ENCODE data around the gene PLCB4.
A peak's percentile ranks its signal among the peaks of the same experiment; 100 is the strongest.

The PLCB4 gene

DNA sequence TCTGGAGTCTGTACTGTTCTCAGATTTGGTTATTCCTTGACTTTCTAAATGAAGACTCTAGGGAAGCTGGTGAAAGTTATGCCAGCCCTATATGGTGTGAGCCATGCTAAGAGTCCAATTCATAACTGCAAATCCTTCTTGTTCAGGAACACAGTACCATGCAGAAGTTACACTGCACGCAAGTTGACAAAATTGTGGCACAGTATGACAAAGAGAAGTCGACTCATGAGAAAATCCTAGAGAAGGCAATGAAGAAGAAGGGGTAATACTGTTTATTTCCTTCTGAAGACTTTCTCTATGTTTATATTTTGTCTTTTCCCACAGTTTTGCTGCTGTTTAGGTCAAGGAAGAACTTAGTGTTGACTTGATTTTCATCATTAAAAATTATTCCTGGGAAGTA is 384.3 kb downstream of the PLCB4 start:
- DNase-seq (ENCODE audit: low read depth) = no peak

DNA sequence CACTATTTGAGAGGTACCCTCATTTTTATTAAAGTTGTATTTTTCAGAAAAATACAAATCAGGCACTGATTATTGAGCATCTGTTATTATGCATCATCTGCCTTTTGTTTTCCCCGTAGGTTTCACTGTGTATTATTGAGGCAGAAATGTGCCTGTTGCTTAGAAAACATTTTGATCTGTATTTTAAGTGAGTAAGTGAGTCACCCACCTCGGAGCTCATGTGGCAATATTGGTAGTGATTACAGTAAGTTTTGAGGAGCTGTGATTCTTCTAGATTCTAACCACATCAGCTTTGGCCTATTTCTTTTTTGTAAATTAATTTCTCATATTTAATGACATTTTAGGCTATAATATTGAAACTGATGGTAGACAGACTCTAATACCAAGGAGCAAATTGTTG is 385.9 kb downstream of the PLCB4 start:
- DNase-seq (ENCODE audit: low read depth) = no peak

DNA sequence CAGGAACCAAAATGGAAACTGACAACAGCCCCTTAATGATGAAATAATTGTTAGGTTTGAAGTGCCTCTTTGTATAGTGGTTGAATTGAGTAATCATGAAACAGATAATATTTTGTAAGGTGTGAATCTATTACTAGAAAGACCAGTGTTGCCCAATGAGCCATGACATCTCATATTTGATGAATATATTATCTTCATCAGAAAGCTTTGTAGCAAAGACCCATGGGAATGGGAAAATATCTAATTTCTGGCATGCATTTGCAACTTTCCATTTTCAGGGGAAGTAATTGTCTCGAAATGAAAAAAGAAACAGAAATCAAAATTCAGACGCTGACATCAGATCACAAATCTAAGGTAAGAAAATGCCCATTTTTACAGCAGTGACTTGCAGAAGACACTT is 388.2 kb downstream of the PLCB4 start:
- DNase-seq (ENCODE audit: low read depth) = no peak

DNA sequence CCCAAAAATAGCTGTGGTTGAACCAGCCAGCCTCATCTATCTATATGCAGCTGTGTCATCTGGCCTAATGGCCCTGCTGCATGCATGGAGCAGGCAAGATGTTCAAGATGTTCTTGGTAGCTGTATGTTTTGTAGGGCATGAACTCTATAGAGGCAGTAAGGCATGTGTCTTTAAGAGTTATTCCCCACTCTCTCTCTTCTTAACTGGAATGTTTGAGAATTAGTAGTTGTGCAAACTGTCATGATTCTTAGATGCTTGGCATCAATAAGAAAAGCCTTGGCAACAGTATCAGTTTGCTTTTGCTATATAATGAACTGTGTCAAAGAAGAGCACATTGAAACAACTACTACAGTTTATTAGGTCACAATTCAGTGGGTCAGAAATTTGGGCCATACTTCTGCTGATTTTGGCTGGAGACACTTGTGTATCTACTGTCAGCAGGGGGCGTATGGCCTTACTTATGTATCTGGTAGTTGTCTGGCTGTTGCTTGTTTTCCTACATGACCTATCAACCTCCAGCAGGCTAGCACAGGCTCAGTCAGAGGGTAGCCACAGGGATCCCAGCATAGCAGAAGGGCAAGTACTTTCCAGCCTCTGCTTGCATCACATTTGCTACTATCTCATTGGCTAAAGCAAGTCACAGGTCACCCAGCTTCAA is 389.4 kb downstream of the PLCB4 start:
- DNase-seq (ENCODE audit: low read depth) = no peak

DNA sequence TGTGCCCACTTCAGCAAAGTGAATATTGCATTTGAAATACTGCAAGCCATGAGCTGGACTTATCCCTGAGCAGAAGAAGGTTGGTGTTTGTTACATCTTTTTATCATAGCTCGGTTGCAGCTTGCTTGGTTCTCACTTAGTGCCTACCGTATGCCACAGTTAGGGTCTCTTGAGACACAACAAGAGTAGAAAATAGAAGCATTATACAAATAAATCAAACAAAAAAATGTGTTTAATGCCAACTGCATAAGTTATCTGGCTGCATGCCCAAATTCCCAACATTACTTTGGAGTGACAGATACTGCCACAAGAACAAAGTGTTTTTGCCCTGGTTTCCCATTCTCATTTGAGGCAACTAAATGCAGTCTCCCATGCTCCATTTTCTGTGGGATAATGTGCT is 391.6 kb downstream of the PLCB4 start:
- no peak for DNase-seq (ENCODE audit: low read depth)

DNA sequence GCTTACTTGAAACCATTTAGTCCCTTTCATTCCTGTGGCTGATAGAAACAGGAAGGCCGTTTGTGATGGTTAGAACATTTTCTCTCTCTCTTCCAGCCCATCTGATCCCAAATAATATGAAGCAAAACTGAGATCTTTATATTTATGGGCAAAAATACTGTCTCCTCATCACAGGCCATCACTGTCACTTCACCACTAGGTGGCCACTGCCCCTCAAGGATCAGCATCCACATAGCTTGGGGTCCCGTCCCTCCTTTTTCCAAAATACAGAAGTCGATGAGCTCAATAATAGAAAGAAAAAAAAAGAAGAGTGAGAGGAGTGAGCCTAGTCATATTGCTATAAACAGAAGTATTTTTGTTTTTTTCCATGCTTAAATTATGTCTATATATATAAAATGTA is 399.1 kb downstream of the PLCB4 start:
- no peak for DNase-seq (ENCODE audit: low read depth)

DNA sequence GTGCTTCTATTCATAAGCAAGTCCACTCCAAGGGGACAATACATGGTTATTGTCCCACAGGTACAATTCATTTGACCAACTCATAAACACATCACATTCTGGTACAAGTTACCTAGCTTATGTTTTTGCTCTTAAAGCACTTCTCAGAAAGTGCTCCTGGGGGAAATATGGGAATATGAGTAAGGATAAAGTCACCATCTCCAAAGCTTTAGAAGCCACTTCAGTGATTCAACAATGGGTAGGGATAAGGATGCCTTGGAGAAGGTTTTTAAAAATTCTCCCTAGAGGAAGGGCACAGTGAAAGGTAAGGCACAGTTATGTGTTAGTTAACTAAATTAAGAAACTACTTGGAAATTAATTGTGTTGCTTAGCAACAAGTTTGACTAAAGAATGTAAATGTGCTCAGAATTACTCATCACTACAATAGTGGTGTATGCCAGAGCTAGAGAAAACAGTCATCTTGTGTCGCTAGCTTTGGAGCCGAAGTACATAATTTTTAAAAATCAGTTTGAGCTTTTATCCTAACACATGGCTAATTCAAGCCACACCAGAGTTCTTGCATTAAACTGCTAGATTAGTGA is 406.0 kb downstream of the PLCB4 start:
- no peak for DNase-seq (ENCODE audit: low read depth)

DNA sequence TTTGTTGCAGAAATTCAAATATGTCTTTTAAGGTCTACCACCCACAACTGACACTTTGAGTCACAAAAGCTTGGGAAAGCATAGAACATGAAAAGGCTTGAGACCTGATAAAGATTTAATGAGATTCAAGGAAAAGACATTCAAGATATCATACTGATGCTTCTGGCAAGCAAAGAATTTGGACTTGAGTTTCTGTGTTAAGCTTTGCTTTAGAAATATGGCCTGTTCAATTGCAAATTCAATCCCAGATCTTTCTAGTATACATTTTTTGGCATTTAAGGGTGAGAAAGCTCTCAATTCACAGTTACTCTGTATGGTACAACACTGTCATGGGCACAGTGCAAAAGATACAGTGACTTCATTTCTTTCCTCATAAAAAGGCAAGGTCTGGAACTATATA is 406.6 kb downstream of the PLCB4 start:
- no peak for DNase-seq (ENCODE audit: low read depth)

DNA sequence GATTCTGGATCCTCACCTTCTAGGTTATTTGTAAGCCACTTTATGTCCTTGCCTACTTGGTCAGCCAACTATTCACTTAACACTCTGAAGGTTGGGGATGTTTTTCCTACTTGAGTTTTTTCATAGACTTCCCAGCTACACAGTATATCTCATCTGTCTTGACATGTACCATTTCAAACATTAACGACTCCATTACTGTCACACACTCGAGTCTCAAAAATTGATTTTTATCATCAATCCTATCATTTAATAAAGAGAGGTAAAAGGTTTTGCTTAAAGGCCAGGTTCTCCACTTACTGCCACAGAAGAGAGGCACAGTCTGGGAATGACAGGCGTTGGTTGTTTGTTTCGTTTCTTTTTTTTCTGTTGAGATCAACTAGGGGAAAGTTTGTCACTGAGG is 407.3 kb downstream of the PLCB4 start:
- DNase-seq (ENCODE audit: low read depth) = no peak

DNA sequence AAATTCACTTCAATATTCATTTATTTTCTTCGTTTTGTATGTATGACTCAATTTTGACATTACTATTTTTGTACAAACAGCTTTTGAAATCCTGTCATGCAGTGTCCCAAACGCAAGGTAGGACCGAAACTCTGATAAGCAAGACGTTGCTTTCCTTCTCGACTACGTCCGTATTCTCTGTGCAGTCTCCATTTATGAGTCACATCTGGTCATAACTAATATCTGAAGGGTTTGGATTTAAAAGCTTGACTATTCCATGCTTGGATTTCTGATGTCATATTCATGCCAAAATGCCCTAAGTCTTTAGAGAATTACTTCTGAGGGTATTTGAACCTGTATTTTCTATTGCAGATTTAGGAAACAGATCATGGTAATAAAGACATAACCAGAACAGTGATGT is 407.8 kb downstream of the PLCB4 start:
- no peak for DNase-seq (ENCODE audit: low read depth)

DNA sequence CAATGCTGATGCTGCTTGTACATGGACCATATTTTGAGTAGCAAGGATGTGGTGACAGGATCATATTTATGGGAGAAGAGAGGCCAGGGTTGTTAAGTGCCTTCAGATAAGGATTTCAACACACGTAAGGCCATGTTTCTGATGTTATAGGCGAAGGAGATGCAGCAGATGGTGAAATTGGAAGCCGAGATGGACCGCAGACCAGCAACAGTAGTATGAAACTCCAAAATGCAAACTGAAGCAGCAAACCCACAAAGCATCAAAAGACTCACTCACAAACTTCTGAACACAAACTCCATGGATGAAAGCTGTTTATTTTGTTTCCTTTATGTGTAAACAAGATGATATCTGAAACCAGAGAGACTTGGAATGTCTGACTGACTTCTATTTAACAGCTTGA is 409.9 kb downstream of the PLCB4 start:
- no peak for DNase-seq (ENCODE audit: low read depth)

DNA sequence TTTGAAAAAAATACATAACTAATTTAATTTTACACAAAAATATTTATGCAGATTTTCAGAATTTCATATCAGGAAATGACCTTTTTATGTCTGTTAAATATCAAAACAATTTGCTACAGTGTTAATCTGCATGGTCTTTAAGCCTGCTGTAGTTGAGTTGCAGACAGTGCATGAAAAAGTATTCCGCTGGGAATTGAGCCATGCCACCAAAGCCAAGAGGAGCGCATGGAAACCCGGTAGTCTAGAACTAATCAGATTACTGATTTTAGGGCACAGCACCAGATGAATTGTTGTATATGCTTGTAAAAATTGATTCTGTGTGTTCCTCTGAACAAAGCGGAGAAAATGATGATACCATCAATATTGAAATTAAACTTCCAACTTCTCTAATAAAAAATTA is 411.2 kb downstream of the PLCB4 start:
- DNase-seq (ENCODE audit: low read depth) = no peak

DNA sequence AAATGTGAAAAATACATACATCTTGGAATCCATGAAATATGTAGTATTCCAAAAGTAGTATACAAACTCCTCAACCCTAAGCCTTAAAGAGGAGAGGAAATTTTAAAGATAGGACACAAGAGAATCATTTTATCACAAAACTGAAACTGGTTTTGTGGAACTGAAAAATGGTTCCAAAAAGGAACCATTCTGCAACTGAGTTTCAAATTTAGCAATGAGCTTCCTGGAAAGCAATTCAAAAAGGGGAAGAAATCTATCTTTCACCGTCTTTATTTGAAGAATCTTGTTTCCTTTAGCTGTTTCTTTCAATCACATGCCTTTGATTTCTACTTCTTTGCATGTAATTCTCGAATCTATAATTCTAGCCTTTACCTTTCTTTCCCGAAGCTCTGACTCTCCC is 413.3 kb downstream of the PLCB4 start:
- no peak for DNase-seq (ENCODE audit: low read depth)

DNA sequence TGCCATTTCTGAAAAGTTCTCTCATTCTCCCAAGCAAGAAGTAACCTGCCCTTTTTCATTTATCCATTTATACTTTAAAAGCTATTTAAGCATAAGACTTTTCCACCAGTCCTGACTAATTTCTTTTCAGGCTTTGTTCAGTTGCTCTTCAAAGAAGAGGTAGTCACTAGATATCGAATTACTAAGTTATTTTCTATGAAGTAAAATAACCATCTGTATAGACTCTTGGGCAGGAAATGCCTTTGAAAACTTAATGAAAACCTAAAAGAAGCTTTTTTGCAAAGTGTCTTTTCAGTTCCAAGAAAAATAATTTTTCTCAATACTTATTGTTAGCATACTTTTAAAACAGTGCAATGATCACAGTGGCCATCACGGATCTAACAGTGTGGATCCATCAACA is 414.2 kb downstream of the PLCB4 start:
- DNase-seq (ENCODE audit: low read depth) = no peak

DNA sequence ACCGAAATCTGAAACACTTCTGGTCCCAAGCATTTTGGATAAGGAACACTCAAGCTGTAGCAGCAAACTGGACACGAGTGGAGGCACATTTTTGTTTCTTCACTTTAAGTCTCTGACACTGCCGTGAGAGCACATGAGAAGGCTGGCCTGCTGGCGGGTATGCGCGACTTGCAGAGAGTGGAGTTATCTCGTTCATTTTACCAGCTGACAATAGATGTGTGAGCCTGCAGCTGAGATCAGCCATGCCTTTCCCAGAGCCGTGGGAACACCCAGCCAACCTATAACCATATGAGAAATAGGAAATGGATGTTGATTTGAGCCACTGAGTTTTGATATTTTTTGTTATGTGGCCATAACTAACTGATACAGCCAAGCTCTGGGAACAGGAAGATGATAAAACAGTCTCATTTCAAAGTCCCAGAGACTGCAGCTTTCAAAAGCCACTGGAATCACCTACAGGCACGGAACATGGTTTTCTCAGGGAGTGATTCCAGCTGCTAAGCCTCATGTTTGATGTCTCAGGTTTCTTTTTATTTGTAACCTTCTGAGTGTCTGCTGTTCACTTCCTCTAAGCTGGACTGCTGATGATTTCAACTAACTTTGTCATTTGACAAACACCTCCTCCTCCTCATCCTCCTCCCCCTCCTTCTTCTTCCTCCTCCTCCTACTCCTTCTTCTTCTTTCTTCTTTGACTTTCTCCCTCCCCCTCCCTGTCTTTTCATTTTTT is 416.9 kb downstream of the PLCB4 start:
- DNase-seq (ENCODE audit: low read depth) = no peak

DNA sequence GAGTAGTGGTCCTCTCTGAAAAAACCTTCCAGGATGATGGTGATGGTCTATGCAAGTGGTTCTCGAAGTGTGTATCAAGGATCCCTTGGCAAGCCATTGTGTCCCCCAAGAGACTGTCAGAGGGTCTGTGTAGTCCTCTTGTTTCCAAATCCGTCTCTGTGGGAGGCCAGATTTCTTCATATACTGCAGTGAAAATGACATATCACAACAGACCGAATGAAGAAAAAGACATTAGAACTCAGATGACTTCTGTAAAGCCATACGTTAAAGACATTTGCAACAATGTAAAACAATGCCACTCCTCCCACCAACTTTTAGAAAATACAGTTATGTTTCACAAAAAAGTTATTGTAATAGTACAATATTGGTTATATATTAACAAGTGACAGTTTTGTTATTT is 418.3 kb downstream of the PLCB4 start:
- DNase-seq (ENCODE audit: low read depth) = no peak

DNA sequence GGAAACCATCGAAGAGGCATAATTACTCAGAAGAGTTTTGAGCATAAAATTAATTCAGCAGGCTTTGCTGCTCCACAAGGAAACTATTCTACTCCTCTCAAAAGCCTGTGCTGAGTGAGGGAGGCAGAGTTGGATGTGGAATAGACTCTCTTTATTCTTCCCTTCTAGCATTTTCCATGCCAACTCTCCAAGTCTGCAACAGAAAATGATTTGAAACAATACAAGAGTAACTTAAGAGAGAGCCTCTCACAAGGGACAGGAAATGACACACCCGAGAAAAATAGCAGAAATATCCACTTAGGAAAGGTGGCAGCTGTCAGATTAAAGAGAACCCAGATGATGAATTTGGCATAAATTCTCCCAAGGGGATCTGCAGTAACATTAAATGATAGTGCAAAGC is 419.2 kb downstream of the PLCB4 start:
- DNase-seq (ENCODE audit: low read depth) = no peak

DNA sequence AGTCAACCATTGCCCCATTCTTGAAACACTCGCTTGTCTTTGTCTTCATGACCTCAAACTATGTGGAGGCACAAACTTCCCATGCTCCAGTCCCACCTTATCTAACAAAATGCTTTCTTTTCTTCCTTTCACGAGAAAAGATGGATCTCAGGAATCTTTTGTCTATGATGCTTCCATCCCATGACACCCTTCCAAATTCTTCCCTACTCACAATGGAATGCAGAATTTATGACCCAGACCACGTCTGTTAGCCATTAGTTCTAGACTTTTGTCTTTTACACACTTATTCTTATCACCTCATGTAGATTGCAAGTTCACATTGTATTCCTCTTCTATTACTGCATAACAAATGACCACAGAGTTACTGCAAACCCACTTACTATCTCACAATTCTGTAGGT is 421.3 kb downstream of the PLCB4 start:
- DNase-seq (ENCODE audit: low read depth) = peak; percentile 10

DNA sequence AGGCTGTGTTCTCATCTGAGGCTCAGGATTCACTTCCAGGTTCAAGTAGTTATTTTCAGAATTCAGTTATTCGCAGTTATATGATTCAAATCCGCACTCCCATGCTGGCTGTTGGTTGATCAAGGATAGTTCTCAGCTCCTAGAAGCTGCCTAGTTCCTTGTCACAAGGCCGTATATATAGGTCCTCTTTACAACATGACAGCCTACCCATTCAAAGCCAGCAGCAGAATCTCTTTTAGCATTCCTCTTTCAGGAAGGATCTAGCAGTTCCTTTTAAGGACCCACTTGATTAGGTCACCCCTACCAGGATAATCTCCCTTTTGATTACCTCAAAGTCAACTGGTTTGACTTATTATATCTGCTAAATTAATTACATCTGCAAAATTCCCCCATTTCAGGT is 421.7 kb downstream of the PLCB4 start:
- no peak for DNase-seq (ENCODE audit: low read depth)

DNA sequence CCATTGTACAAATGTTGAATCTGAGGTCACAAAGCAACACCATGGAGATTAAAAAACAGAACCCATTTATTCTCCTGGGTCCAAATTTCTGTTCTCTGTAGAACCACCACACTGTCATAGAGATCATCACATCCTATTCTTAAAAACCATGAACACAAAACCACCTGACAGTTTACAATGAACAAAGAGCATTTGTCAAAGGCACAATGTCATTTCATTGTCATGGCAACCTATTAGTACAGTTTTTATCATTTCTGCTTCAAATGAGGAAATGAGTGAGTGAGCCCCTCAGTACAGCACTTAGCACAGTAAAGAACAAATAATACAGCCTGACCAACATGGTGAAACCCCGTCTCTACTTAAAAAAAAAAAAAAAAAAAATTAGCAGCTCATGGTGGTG is 422.4 kb downstream of the PLCB4 start:
- DNase-seq (ENCODE audit: low read depth) = no peak

DNA sequence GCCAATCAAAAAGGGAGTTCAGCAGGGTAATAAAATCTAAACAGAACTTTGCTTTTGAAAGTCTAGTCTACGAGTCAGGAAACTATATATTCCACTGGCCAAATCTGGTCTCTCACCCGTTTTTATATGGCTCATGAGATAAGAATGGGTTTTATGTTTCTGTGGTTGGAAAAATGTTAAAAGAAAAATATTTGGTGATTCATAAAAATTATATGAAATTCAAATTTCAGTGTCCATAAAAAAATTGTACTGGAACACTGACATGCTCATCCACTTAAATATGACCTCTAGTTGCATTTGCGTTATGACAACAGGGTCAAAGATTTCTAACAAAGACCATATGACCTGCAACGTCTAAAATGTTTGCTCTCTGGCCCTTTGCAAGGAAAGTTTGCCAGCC is 423.2 kb downstream of the PLCB4 start:
- DNase-seq (ENCODE audit: low read depth) = no peak

DNA sequence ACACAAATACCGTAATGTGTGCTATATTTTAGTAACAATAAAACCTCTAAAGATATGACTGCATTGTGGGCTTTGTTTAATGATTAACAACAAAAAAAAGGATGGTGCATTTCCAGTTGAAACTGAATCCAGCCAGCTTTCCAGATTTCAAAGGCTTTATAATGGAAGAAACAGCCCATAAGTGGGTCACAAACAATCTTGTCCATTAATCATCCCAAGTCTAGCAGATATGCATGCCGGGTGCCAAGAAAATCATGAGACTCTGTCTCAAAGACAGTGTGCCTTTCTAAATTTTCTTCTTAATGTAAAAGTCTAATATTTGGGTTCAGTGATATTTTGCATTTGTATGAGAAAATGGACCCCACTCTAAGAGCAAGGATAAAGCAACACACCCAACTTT is 424.9 kb downstream of the PLCB4 start:
- DNase-seq (ENCODE audit: low read depth) = no peak

DNA sequence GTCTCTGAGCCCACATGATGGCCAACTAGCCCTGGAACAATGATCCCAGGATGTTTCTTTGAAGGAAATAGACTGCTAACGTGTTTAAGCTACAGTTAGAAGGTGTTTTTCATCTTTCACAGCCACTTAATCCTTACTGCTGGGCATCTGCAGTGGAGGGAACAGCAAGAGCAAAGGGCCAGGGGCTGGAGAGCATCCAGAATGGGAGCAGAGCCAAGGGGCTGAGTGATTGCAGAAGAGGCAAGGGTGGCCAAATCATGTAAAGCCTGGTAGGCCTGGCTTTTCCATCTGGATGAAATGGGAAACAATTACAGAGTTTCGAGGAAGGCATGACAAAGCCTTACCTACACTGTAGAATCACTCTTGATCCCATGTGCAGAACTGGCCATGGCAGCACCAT is 426.8 kb downstream of the PLCB4 start:
- no peak for DNase-seq (ENCODE audit: low read depth)

DNA sequence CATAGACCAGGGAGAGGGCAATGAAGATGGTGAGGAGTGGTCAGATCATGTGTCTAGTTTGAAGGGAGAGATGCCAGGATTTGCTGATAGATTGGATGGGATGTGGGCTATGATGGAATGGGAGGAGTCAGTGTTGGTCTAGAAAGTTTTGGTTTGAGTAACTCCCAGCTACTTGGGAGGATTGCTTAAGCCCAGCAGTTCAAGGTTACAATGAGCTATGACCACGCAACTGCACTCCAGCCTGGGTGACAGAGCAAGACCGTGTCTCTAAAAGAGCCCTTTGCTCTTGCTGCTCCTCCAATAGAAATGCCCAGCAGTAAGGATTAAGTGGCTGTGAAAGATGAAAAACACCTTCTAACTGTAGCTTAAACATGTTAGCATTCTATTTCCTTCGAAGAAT is 427.3 kb downstream of the PLCB4 start:
- DNase-seq (ENCODE audit: low read depth) = no peak

All from GM04504 (cell line).